ENCODE results near the gene FBRS.
"Not testable (repeated sequence)": the region's sequence is repeated elsewhere in the genome, so short reads cannot be mapped to it uniquely, and the experiment has no call there.

FBRS gene

GRCh38 chr16:30665155-30665829, 7.1 kb downstream of the FBRS start:
- DNase-seq: no peak

GRCh38 chr16:30665830-30666190, 7.6 kb downstream of the FBRS start:
- DNase-seq: no peak

- no peak for DNase-seq
Measured at GRCh38 chr16:30666681-30667080, 8.4 kb downstream of the FBRS start.

- DNase-seq: no peak
Measured at GRCh38 chr16:30667361-30667905, 9.2 kb downstream of the FBRS start.

GRCh38 chr16:30668393-30668792, 10.2 kb downstream of the FBRS start:
- DNase-seq: no peak

DNA sequence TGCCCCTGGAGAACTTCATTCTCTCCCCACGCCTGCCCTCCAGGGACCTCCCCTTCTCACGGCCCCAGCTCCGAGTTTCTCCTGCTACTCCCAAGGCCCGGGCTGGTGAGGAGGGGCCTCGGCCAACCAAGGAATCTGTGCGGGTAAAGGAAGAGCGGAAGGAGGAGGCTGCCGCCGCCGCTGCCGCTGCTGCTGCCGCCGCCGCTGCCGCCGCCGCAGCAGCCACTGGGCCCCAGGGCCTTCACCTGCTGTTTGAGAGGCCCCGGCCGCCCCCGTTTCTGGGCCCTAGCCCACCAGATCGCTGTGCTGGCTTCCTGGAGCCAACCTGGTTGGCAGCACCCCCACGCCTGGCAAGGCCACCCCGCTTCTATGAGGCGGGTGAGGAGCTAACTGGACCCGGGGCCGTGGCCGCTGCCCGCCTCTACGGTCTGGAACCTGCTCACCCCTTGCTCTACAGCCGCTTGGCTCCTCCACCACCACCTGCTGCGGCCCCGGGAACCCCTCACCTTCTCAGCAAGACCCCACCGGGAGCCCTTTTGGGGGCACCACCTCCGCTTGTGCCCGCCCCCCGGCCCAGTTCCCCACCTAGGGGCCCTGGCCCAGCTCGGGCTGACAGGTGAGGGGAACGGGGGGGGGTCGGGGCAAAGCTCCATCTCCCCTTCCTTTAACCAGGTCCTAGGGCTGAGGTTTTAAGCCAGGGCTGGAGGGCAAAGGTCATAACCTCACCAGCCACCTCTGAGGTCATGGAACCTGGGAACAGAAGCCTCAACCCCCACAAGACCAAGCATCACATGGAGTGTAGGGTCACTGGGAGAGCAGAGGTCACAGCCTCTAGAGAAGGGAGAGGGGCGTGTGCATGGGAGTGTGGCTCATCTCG, 11.0 kb downstream of the FBRS start:
- no peak for DNase-seq

- DNase-seq: no peak
Measured at GRCh38 chr16:30669903-30670824, 11.9 kb downstream of the FBRS start.

DNA sequence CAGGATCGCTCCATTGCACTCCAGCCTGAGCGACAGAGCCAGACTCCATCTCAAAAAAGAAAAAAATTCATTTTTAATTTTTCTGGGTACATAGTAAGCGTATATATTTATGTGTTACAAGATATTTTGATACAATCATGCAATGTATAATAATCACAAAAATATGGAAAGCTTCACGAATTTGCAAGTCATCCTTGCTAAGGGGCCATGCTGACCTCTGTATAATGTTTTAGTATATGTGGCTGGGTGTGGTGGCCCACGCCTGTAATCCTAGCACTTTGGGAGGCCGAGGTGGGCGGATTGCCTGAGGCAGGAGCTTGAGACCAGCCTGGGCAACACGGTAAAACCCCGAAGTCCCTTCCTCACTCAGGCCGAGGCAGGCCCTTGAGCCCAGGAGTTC, 16.9 kb downstream of the FBRS start:
- no peak for DNase-seq

DNA sequence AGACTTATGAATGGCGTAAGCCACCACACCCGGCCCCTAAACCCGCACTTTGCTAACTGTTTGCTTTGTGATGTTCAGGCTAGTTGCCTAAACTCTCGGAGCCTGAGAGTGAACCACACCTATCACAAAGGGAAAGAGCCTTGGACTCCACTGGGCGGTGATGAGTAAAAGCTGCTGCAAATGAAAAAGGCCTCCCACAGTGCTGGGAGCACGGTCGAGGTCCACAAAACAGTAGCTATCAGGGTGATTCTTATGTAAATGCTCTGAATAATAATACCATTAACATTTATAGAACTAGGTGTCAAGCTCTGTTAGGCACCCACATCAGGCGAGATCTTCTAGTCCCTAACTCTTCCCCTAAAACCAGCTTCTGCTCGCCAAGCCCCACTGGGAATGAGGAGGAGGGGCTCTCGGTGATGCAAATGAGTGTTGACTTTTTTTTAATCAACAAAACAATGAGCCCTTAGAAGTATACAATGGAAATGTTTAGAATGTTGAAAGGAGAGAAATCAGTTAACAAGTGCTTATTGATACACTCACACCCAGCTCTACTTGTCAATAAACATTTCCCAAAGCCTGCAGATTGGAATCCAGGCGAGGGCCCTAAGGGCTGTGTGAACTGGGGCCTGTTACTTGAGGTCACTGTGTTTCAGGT, 19.8 kb downstream of the FBRS start:
- DNase-seq: no peak

GRCh38 chr16:30678586-30678970, 20.3 kb downstream of the FBRS start:
- DNase-seq: no peak

- no peak for DNase-seq
Measured at GRCh38 chr16:30680326-30680725, 22.1 kb downstream of the FBRS start.

DNA sequence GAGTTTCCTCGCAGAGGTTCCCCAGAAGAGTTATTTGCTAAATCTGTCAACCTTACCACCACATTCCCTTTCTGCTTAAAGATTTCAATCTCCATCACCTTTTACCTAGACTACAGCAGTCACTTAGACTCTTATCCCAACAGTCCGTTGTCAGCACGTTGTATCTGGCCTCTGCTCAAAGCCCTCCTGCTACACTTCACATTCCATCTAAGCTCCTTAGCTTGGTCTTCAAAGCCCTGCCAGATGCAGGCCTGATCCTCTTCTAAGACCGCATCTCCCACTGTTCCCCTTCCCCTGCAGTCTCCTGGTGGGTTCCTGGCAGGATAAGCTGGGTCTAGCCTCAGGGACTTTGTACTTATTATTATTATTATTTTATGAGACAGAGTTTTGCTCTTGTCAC, 30.5 kb downstream of the FBRS start:
- no peak for DNase-seq

DNA sequence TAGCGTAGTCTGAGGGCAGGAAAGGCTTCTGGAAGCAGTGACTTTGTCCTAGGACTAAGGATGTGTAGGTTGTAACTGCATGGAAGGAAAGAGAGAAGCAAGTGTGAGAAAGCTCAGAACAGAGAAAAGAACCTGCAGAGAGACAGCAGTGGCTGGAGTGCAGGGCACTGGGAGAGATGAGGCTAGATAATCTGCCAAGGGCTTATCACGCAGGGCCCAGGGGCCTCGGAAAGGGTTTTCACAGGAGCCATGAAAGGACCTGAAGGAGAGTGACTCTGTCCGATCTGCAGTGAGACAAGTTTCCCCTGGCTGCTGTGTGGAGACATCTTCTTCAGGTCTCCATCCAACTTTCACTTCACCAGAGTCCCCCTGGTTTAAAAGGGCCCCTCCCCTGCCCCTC, 33.7 kb downstream of the FBRS start:
- no peak for DNase-seq

DNA sequence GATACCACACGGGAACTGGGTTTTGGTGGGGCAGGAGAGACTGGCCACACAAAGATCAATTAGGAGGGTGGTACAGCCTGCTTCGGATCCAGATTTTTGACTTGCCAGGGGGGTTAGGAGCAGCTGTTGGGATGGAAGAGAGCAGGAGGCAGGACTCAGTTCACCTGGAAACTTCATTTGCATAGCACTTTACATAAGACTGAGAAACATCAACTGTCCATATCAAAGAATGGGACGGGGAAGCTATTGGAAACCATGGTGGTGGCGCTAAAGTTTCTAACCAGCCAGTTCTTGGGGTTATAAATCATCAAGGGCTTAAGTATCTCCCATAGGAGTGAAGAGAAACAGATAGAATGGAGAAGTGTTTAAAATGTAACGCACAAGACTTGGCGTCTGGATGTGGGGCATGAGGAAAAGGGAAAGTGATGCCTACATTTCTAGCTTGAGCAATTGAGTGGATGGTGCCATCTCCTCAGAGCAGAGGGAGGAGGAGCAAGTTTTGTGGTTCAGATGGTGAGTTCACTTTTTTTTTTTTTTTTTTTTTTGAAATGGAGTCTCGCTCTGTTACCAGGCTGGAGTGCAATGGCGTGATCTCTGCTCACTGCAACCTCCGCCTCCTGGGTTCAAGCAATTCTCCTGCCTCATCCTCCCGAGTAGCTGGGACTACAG, 34.3 kb downstream of the FBRS start:
- peak; percentile 53 to 87 (median 74) for DNase-seq

DNA sequence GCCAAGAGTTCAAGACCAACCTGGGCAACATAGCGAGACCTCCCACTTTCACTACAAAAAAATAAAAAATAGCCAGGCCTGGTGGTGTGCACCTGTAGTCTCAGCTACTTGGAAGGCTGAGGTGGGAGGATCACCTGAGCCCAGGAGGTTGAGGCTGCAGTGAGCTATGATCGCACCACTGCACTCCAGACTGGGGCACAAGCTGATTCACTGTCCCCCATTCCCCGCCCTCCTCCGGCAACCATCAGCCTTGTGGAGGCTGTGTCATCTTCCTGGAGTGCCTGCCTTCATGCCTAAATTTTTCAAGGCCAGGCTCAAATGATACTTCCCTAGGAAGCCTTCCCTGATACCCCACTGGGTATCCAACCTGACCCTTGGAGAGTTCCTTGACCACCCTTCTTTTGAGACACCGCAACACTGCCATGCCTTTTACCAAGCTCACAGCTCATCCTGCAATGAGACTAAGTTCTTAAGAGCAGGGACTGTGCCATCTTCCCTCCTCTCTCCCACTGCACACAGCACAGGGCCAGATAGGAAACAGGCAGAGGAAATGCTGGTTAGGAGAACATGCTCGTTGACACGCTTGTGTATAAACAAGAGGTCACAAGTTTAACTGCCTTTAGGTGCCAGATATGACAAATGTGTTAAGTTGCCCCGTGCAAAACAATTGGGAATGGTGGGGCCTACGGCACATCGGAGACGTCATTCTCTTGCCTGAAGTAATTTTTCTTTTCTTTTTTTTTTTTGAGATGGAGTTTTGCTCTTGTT, 36.9 kb downstream of the FBRS start:
- DNase-seq: peak; percentile 17 to 46 (median 40)

DNA sequence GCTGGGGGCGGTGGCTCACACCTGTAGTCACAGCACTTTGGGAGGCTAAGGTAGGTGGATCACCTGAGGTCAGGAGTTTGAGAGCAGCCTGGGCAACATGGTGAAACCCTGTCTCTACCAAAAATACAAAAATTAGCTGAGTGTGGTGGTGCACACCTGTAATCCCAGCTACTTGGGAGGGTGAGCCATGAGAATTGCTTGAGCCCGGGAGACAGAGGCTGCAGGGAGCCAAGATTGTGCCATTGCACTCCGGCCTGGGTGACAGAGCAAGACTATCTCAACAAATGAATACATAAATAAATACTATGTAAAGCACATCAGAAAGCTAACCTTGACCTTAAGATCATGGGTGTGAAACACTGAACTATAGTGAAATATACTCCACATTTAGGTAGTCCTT, 38.4 kb downstream of the FBRS start:
- not testable (repeated sequence) for DNase-seq

DNA sequence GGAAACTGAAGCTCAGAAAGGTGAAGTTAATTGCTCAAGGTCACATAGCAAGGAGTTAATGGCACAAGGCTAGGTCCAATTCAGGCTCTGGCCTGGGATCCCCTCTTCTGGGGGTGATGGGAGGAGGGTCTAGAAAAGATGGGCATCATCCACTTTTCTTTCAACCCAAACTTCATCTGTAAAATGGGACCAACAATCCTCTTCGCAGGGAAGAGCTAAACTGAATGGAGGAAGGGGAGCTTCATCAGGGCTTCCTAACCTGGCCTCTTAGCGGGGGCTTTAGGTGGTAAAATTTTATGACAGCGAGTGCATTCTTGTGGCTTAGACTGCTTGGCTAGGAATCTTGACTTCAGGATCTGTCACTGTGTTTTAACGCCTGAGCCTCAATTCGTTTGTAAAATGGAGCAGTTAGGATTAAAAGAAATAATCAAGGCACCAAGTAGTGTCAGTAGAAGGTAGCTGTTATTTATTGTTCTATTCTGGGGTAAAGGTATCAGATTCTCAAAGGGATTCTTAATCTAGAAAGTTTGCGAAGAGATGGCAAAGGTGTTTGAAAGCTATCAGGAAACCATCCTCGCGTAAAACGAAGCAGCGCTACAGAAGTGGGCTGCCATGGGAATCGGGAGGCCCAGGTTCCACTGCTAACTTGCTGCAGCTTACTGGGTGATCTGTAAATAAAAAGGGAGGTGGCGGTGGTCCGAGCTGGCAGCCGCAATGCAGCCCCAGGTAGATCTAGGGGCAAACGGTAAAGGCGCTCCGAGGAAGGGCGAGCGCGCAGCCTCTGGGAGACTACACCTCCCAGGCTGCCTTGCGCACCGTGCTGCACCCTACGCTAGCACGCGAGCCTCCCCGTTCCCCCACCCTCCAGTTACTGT, 39.3 kb downstream of the FBRS start:
- peak in 1 of 4 experiments; percentile 99 for DNase-seq

DNA sequence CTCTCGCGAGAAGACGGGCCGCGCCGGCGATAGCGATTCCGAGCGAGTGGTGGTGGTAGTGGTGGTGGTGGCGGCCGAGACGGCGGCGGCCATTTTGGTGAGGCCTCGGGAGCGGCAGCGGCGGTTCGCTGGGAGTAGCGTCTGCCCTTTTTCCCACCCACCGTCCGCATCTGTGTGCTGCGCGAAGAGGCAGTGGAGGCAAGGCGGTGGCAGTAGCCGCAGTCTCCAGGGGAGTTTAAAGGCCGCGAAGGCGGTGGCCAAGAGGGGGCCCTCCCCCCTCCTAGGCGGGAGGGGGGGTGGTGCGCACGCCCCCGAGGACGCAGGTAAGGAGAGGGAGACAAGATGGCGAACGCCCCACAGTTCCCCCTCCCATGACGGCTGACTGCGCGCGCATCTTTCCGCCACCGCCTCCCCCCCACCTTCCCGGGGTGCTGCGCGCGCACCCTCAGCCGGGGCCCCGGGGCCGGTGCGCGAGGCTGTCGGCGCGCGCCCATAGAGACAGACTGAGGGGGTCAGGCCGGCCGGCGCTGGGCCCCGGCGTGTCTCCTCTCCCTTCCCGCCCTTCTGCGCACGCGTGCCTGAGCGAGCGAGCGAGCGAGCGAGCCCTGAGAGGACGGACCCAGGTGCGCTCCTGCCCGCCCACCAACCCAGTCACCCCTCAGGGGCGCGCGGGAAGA, 40.0 kb downstream of the FBRS start:
- peak; percentile 94 to 99 (median 98) for DNase-seq

All from suppressor macrophage (primary cell).